Suprapubic skin (tissue), 3 donors: Measurements from ENCODE around the gene KDM7A.

Experiments used
- POLR2A ChIP-seq, 2 donors: fragments of 450-650 bp; IDR thresholded peaks; one replicate each; pipeline ENCODE4 v1.6.1; 2017; ENCODE audit warnings: antibody characterized with exemption in 2 of 2, mild to moderate bottlenecking in 2 of 2, moderate library complexity in 2 of 2
- TF ChIP-seq, protein P1 (sequence below), 2 donors: fragments of 200-600 bp in 1 of 2; fragments of 450-650 bp in 1 of 2; sonication (generic) in 1 of 2; IDR thresholded peaks; one replicate each; pipeline ENCODE4 v1.5.1; 2016 to 2019; ENCODE audit warnings: antibody characterized with exemption in 2 of 2, mild to moderate bottlenecking in 1 of 2, moderate library complexity in 1 of 2

DNA sequence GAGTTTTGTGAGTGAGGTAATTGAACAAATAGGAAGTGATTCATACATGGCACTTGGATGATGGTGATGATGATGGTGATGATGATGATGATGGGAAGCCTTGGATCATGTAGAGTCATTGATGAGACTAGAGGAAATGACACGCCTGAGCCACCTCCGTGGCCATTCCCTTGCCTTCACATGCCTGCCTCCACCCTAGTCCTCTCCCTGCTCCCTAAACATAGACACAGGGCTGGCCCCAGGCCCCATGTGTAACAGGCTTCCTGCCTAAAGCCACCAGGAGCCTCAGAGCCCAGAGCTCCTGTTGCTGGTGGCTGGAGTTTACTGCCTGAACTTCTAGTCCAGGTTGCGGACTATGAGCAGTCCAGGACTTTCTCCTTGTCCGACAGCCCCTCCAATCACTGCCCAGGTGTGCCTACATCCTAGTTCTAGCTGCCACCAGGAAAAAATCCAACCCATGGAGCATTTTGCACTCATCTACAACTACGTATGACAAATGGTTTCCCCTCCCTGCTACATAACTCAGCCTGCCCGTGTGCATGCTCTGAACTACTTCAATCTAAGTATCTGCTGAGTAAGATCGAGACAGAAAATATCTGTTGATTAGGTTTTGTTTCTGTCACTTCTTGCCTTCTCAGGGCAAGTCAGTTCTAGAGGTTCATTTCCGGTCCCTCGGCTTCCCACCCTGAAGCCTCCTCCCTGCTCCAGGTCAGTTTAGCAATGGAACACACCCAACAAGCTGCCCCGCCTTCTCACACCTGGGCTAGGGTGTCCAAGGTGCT, 35.5 kb upstream of the KDM7A start:
- TF ChIP-seq, protein P1, sequence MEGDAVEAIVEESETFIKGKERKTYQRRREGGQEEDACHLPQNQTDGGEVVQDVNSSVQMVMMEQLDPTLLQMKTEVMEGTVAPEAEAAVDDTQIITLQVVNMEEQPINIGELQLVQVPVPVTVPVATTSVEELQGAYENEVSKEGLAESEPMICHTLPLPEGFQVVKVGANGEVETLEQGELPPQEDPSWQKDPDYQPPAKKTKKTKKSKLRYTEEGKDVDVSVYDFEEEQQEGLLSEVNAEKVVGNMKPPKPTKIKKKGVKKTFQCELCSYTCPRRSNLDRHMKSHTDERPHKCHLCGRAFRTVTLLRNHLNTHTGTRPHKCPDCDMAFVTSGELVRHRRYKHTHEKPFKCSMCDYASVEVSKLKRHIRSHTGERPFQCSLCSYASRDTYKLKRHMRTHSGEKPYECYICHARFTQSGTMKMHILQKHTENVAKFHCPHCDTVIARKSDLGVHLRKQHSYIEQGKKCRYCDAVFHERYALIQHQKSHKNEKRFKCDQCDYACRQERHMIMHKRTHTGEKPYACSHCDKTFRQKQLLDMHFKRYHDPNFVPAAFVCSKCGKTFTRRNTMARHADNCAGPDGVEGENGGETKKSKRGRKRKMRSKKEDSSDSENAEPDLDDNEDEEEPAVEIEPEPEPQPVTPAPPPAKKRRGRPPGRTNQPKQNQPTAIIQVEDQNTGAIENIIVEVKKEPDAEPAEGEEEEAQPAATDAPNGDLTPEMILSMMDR (IDR thresholded peaks at IDR 0.05): no peak
- no peak for TF ChIP-seq POLR2A (IDR thresholded peaks at IDR 0.05)
